Measurements from ENCODE around the gene TRIM33.

GRCh38 chr1:114431026-114431425 lies 80.0 kb downstream of the TRIM33 start:
- TF ChIP-seq CTCF (conservative IDR thresholded peaks at IDR 0.05) (no peak), ZFX (IDR thresholded peaks at IDR 0.05) (no peak)
